T-helper 2 cell treated with Interferon-gamma antibody and Interleukin-4, amounts not matched to agents 5 μg/mL and 100 μg/mL, for 36 hours (primary cell): Measurements from ENCODE around the gene WNT4.

Experiments used
- DNase-seq: peaks from one replicate; pipeline ENCODE4 v3.0.0; 2021; ENCODE audit warnings: low spot score
- H3K27ac Mint-ChIP-seq: one replicate; pipeline ENCODE4 v1.8.0; 2021; ENCODE audit warnings: mild to moderate bottlenecking, mixed read lengths
- H3K27me3 Mint-ChIP-seq: one replicate; pipeline ENCODE4 v1.8.0; 2021; ENCODE audit warnings: low read depth, mixed read lengths
- H3K36me3 Mint-ChIP-seq: one replicate; pipeline ENCODE4 v1.8.0; 2021; ENCODE audit warnings: low read depth, mixed read lengths
- H3K4me1 Mint-ChIP-seq: one replicate; pipeline ENCODE4 v1.8.0; 2021; ENCODE audit warnings: low read depth, mixed read lengths
- H3K4me3 Mint-ChIP-seq: one replicate; pipeline ENCODE4 v1.8.0; 2022; ENCODE audit warnings: mild to moderate bottlenecking, moderate library complexity, mixed read lengths
- H3K9me3 Mint-ChIP-seq: one replicate; pipeline ENCODE4 v1.8.0; 2021; ENCODE audit warnings: mixed read lengths

The WNT4 gene

GRCh38 chr1:22174446-22175220 is 31.7 kb upstream of the WNT4 start:
- Mint-ChIP-seq H3K36me3 (no peaks in the 10 kb centered on the region), H3K27ac (no peak overlapping the region), H3K4me1 (peaks cover 1% of the 10 kb centered on the region), H3K9me3 (no peaks in the 10 kb centered on the region), H3K27me3 (peaks cover 2% of the 10 kb centered on the region), H3K4me3 (no peak overlapping the region)
- no peak for DNase-seq

- H3K4me3 Mint-ChIP-seq: no peak overlapping the region
- H3K9me3 Mint-ChIP-seq: no peaks in the 10 kb centered on the region
- no peak overlapping the region for H3K27ac Mint-ChIP-seq
- no peaks in the 10 kb centered on the region for H3K36me3 Mint-ChIP-seq
- peaks cover 2% of the 10 kb centered on the region for H3K27me3 Mint-ChIP-seq
- H3K4me1 Mint-ChIP-seq: peaks cover 5% of the 10 kb centered on the region
- no peak for DNase-seq
These were observed 29.2 kb upstream of the WNT4 start for GRCh38 chr1:22171951-22172715.

GRCh38 chr1:22169816-22170215 is 26.9 kb upstream of the WNT4 start:
- H3K27me3 Mint-ChIP-seq: peaks cover 2% of the 10 kb centered on the region
- H3K4me1 Mint-ChIP-seq: peaks cover 4% of the 10 kb centered on the region
- H3K9me3 Mint-ChIP-seq: no peaks in the 10 kb centered on the region
- DNase-seq: no peak
- H3K36me3 Mint-ChIP-seq: no peaks in the 10 kb centered on the region
- no peak overlapping the region for H3K27ac Mint-ChIP-seq
- H3K4me3 Mint-ChIP-seq: no peak overlapping the region

- H3K4me1 Mint-ChIP-seq: peaks cover 4% of the 10 kb centered on the region
- H3K27me3 Mint-ChIP-seq: no peaks in the 10 kb centered on the region
- no peak for DNase-seq
- H3K27ac Mint-ChIP-seq: no peak overlapping the region
- no peak overlapping the region for H3K4me3 Mint-ChIP-seq
- H3K36me3 Mint-ChIP-seq: no peaks in the 10 kb centered on the region
- no peaks in the 10 kb centered on the region for H3K9me3 Mint-ChIP-seq
These were observed 25.6 kb upstream of the WNT4 start for GRCh38 chr1:22168412-22168973.

GRCh38 chr1:22166439-22166838 is 23.5 kb upstream of the WNT4 start:
- Mint-ChIP-seq H3K4me1 (peaks cover 4% of the 10 kb centered on the region), H3K27me3 (no peaks in the 10 kb centered on the region), H3K4me3 (no peak overlapping the region), H3K9me3 (no peaks in the 10 kb centered on the region), H3K36me3 (no peaks in the 10 kb centered on the region), H3K27ac (no peak overlapping the region)
- DNase-seq: no peak

GRCh38 chr1:22164841-22165808 is 22.2 kb upstream of the WNT4 start:
- no peaks in the 10 kb centered on the region for H3K27me3 Mint-ChIP-seq
- no peak overlapping the region for H3K4me3 Mint-ChIP-seq
- H3K36me3 Mint-ChIP-seq: no peaks in the 10 kb centered on the region
- H3K9me3 Mint-ChIP-seq: no peaks in the 10 kb centered on the region
- no peak overlapping the region for H3K27ac Mint-ChIP-seq
- DNase-seq: no peak
- peaks cover 4% of the 10 kb centered on the region for H3K4me1 Mint-ChIP-seq

GRCh38 chr1:22163564-22163963 is 20.7 kb upstream of the WNT4 start:
- Mint-ChIP-seq H3K27ac (no peak overlapping the region), H3K4me1 (peaks cover 2% of the 10 kb centered on the region), H3K36me3 (no peaks in the 10 kb centered on the region), H3K27me3 (no peaks in the 10 kb centered on the region), H3K4me3 (no peak overlapping the region), H3K9me3 (no peaks in the 10 kb centered on the region)
- no peak for DNase-seq

- Mint-ChIP-seq H3K4me3 (no peak overlapping the region), H3K27me3 (no peaks in the 10 kb centered on the region), H3K4me1 (no peaks in the 10 kb centered on the region), H3K27ac (no peak overlapping the region), H3K36me3 (no peaks in the 10 kb centered on the region), H3K9me3 (no peaks in the 10 kb centered on the region)
- no peak for DNase-seq
These were observed 20.2 kb upstream of the WNT4 start for GRCh38 chr1:22163137-22163536.

- no peak for DNase-seq
These were observed 17.0 kb upstream of the WNT4 start for GRCh38 chr1:22159891-22160290.

GRCh38 chr1:22158654-22159053 is 15.8 kb upstream of the WNT4 start:
- DNase-seq: no peak
- no peak overlapping the region for H3K27ac Mint-ChIP-seq
- H3K27me3 Mint-ChIP-seq: no peaks in the 10 kb centered on the region
- H3K4me1 Mint-ChIP-seq: no peaks in the 10 kb centered on the region
- H3K36me3 Mint-ChIP-seq: no peaks in the 10 kb centered on the region
- H3K4me3 Mint-ChIP-seq: no peak overlapping the region
- H3K9me3 Mint-ChIP-seq: no peaks in the 10 kb centered on the region

More at GRCh38 chr1:22159891-22160290, 17.0 kb upstream of the WNT4 start:
- Mint-ChIP-seq H3K27me3 (no peaks in the 10 kb centered on the region), H3K9me3 (no peaks in the 10 kb centered on the region), H3K36me3 (no peaks in the 10 kb centered on the region), H3K4me1 (no peaks in the 10 kb centered on the region), H3K4me3 (no peak overlapping the region), H3K27ac (no peak overlapping the region)

GRCh38 chr1:22157359-22157966 is 14.6 kb upstream of the WNT4 start:
- H3K4me3 Mint-ChIP-seq: no peak overlapping the region
- DNase-seq: no peak
- H3K36me3 Mint-ChIP-seq: no peaks in the 10 kb centered on the region
- no peaks in the 10 kb centered on the region for H3K4me1 Mint-ChIP-seq
- H3K9me3 Mint-ChIP-seq: no peaks in the 10 kb centered on the region
- no peak overlapping the region for H3K27ac Mint-ChIP-seq
- H3K27me3 Mint-ChIP-seq: no peaks in the 10 kb centered on the region

- DNase-seq: no peak
- peaks cover 2% of the 10 kb centered on the region for H3K27me3 Mint-ChIP-seq
- H3K4me1 Mint-ChIP-seq: no peaks in the 10 kb centered on the region
- H3K4me3 Mint-ChIP-seq: no peak overlapping the region
- H3K36me3 Mint-ChIP-seq: no peaks in the 10 kb centered on the region
- H3K9me3 Mint-ChIP-seq: no peaks in the 10 kb centered on the region
- no peak overlapping the region for H3K27ac Mint-ChIP-seq
These were observed 12.6 kb upstream of the WNT4 start for GRCh38 chr1:22155517-22155916.

- H3K36me3 Mint-ChIP-seq: no peaks in the 10 kb centered on the region
- DNase-seq: no peak
- no peaks in the 10 kb centered on the region for H3K9me3 Mint-ChIP-seq
- H3K4me3 Mint-ChIP-seq: no peak overlapping the region
- H3K27ac Mint-ChIP-seq: no peak overlapping the region
- H3K4me1 Mint-ChIP-seq: no peaks in the 10 kb centered on the region
- H3K27me3 Mint-ChIP-seq: peaks cover 2% of the 10 kb centered on the region
These were observed 11.7 kb upstream of the WNT4 start for GRCh38 chr1:22154626-22155025.
